Measurements from ENCODE around the gene RASGEF1B.
"Not testable (repeated sequence)": the region's sequence is repeated elsewhere in the genome, so short reads cannot be mapped to it uniquely, and the experiment has no call there.

Gene RASGEF1B

GRCh38 chr4:81498046-81498445 lies 26.3 kb upstream of the RASGEF1B start:
- DNase-seq: no peak

- DNase-seq: no peak
Observed at GRCh38 chr4:81495345-81495744, 23.6 kb upstream of the RASGEF1B start.

- DNase-seq: no peak
Observed at GRCh38 chr4:81494031-81494431, 22.3 kb upstream of the RASGEF1B start.

- DNase-seq: no peak
Observed at GRCh38 chr4:81492606-81493230, 21.0 kb upstream of the RASGEF1B start.

- DNase-seq: no peak
Observed at GRCh38 chr4:81491943-81492342, 20.2 kb upstream of the RASGEF1B start.

GRCh38 chr4:81490403-81491160 lies 18.9 kb upstream of the RASGEF1B start:
- no peak for DNase-seq

- DNase-seq: no peak
Observed at GRCh38 chr4:81486502-81486901, 14.8 kb upstream of the RASGEF1B start.

- DNase-seq: no peak
Observed at GRCh38 chr4:81485310-81485980, 13.7 kb upstream of the RASGEF1B start.

- no peak for DNase-seq
Observed at GRCh38 chr4:81482326-81482725, 10.6 kb upstream of the RASGEF1B start.

GRCh38 chr4:81481151-81481550 lies 9.4 kb upstream of the RASGEF1B start:
- no peak for DNase-seq

GRCh38 chr4:81479573-81479972 lies 7.9 kb upstream of the RASGEF1B start:
- not testable (repeated sequence) for DNase-seq

GRCh38 chr4:81473331-81474265 lies 1.9 kb upstream of the RASGEF1B start:
- DNase-seq: not testable (repeated sequence)

GRCh38 chr4:81472281-81473182 lies 825 bp upstream of the RASGEF1B start:
- no peak for DNase-seq

GRCh38 chr4:81471298-81471587 lies 464 bp downstream of the RASGEF1B start:
- no peak for DNase-seq

GRCh38 chr4:81470456-81471297 lies 1.0 kb downstream of the RASGEF1B start:
- DNase-seq: peak; percentile 15

- DNase-seq: no peak
Observed at GRCh38 chr4:81469781-81470455, 1.8 kb downstream of the RASGEF1B start.

- no peak for DNase-seq
Observed at GRCh38 chr4:81468678-81469077, 3.0 kb downstream of the RASGEF1B start.

- no peak for DNase-seq
Observed at GRCh38 chr4:81467672-81467964, 4.1 kb downstream of the RASGEF1B start.

GRCh38 chr4:81466841-81467671 lies 4.7 kb downstream of the RASGEF1B start:
- peak; percentile 67 for DNase-seq

All from T-helper 9 cell (primary cell).